Neural cell (in vitro differentiated cells): Measurements from ENCODE around the gene COX8A.

Source experiments
- CTCF ChIP-seq: fragments of 450-650 bp; IDR thresholded peaks from 2 replicates; pipeline ENCODE4 v1.5.1; 2014; ENCODE audit warnings: antibody characterized with exemption, mild to moderate bottlenecking, moderate library complexity; ENCODE audit not compliant: poor library complexity, severe bottlenecking
- MXI1 ChIP-seq: fragments of 450-650 bp; conservative IDR thresholded peaks from 2 replicates; pipeline ENCODE4 v1.6.1; 2014; ENCODE audit warnings: antibody characterized with exemption, mild to moderate bottlenecking; ENCODE audit not compliant: poor library complexity, severe bottlenecking
- POLR2AphosphoS5 ChIP-seq: IDR thresholded peaks from 2 replicates; pipeline ENCODE4 v1.6.1; 2012
- SMC3 ChIP-seq: fragments of 450-650 bp; conservative IDR thresholded peaks from 2 replicates; pipeline ENCODE4 v1.6.1; 2014; ENCODE audit warnings: antibody characterized with exemption, mild to moderate bottlenecking, moderate library complexity; ENCODE audit not compliant: poor library complexity

GRCh38 chr11:63993100-63993499, 18.7 kb downstream of the COX8A start:
- TF ChIP-seq MXI1 (no peak), CTCF (no peak), SMC3 (no peak), POLR2AphosphoS5 (no peak)
